ENCODE data around the gene KRT39. TPM values are rescaled to one million over a fixed set of nuclear protein-coding genes. Genes with fewer than 3 reads are reported as not detected.
"Not testable (repeated sequence)": the region's sequence is repeated elsewhere in the genome, so short reads cannot be mapped to it uniquely, and the experiment has no call there.

Gene KRT39
- polyA plus RNA-seq, 1 donor from 2014 or later: not detected

GRCh38 chr17:40937384-40937819 lies 29.3 kb downstream of the KRT39 start, which contains the start of gene KRT23:
KRT23 (minus strand) TSS chr17:40937646; CDS start chr17:40936603, 1,043 bp downstream.
- no peaks in the 10 kb centered on the region for H3K36me3 Mint-ChIP-seq
- no peaks in the 10 kb centered on the region for H3K9me3 Mint-ChIP-seq
- no peak within 1 kb of the TSS for H3K4me3 Mint-ChIP-seq
- peaks cover 0 to 1% (median 0%) of the 10 kb centered on the region in 3 donors for H3K4me1 Mint-ChIP-seq
- H3K27ac Mint-ChIP-seq: no peak within 1 kb of the TSS
- H3K27me3 Mint-ChIP-seq: peaks cover 15% of the 10 kb centered on the region

DNA sequence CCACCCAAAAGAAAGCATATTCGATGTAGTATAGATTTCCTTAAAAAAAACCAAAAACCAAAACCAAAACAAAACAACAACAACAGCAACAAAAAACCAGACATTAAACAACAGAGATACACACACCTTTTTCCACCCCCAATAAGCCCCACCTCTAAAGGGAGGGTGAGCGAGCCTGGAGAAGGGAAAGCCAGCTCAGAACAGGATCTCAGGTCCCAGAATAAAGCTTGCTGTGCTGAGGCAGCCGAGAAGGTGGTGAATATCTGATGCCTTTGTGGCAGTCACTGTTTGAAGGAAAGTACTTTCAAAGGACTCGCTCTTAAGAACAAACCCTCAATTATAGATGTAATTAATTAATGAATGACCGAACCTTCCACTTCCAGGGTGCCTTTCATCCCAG lies 29.8 kb downstream of the KRT39 start:
- no peak overlapping the region for H3K4me3 Mint-ChIP-seq
- peaks cover 0 to 1% (median 0%) of the 10 kb centered on the region in 3 donors for H3K4me1 Mint-ChIP-seq
- H3K27me3 Mint-ChIP-seq: peaks cover 15% of the 10 kb centered on the region
- H3K9me3 Mint-ChIP-seq: no peaks in the 10 kb centered on the region
- no peak overlapping the region for H3K27ac Mint-ChIP-seq
- H3K36me3 Mint-ChIP-seq: no peaks in the 10 kb centered on the region

DNA sequence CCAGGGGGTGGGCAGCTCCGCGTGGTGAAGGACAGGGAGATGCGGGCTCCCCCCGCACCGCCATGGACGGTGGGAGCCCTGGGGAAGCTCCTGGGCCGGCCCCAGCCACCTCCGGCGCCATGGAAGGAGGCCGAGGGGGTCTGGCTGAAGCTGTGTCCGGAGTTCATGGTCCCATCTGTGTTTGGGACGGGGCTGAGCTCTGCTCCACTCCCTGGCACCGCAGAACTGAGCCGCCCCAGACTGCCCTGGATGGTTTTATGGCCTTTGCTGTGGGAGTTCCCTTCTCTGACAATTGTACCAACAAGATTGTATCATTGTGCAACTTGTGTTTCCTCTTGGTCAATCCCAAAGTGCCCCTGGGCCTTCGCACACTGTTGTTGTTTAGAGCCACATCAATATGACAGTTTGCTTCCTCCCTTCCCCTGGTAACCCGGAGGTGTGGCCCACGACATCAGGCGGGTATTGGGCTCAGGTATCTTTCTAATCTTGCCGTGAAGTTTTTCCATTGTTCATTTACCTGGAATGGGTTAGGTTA lies 30.2 kb downstream of the KRT39 start:
- Mint-ChIP-seq H3K4me3 (no peak overlapping the region), H3K4me1 (peaks cover 0 to 1% (median 0%) of the 10 kb centered on the region in 3 donors), H3K36me3 (no peaks in the 10 kb centered on the region), H3K27me3 (peaks cover 15% of the 10 kb centered on the region), H3K9me3 (no peaks in the 10 kb centered on the region), H3K27ac (no peak overlapping the region)

- Mint-ChIP-seq H3K27ac (no peak overlapping the region), H3K27me3 (peaks cover 15% of the 10 kb centered on the region), H3K9me3 (peaks cover 0 to 3% (median 0%) of the 10 kb centered on the region in 3 donors), H3K4me3 (no peak overlapping the region), H3K4me1 (peaks cover 0 to 1% (median 0%) of the 10 kb centered on the region in 3 donors), H3K36me3 (no peaks in the 10 kb centered on the region)
These were observed 31.1 kb downstream of the KRT39 start for GRCh38 chr17:40935624-40936023.

DNA sequence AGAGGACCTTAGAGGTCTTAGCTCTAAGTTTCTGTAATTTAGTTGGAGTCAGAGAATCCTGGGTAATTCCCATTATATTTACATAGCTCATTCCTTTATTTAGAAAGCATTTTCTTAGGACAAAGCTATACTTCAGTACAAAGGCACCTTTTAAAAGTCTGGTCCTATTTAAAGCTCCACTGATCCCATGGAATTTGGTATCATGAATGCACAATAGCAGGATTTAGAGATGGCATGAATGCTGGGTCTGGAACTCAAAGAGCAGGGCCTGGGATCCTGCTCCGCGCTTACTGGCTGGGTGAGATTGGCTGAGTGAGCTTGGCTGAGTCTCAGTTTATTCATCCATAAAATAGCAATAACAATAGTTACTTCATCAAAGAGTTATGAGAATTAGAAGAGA lies 34.1 kb downstream of the KRT39 start:
- peaks cover 0 to 1% (median 0%) of the 10 kb centered on the region in 3 donors for H3K4me1 Mint-ChIP-seq
- H3K9me3 Mint-ChIP-seq: peaks cover 0 to 3% (median 0%) of the 10 kb centered on the region in 3 donors
- H3K4me3 Mint-ChIP-seq: no peak overlapping the region
- no peak overlapping the region for H3K27ac Mint-ChIP-seq
- peaks cover 12% of the 10 kb centered on the region for H3K27me3 Mint-ChIP-seq
- H3K36me3 Mint-ChIP-seq: no peaks in the 10 kb centered on the region

DNA sequence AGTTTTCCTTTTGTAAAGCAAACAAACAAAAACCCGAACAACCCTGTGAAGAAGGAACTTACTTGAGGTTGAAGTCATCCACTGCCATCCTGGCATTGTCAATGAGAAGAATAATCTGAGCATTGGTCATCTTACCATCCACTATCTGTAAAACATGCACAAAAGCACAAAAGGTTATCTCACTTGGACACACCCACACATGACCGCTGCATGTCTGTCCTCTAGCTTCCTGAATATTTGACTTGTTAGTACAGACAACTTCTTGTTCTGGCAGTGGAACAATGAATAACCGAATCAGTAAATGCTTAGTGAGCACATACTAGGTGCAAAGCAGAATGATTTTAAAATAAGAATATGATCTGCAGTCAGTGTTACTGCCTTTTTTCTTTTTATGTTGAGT lies 35.4 kb downstream of the KRT39 start:
- Mint-ChIP-seq H3K36me3 (no peaks in the 10 kb centered on the region), H3K4me3 (no peak overlapping the region), H3K4me1 (no peaks in the 10 kb centered on the region), H3K9me3 (peaks cover 0 to 3% (median 0%) of the 10 kb centered on the region in 3 donors), H3K27ac (no peak overlapping the region), H3K27me3 (peaks cover 11% of the 10 kb centered on the region)

DNA sequence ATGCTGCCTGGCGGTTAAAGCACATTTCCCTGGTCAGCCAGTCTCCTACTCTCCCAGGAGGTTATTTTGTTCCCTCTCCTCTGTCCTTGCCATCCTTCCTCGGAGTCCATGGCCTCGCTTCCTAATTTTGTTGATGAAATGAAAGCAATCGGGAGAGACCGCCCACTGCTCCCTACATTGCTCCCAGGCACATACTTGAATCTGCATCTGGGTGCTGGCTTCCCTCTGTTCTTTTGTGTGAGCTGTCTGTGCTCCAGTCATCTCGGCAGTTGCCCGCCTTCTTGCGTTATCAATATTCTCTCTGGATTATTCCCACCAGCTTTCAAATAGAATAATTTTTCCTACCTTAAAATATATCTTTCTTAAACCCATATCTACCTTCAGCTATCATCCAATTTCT lies 40.4 kb downstream of the KRT39 start:
- Mint-ChIP-seq H3K36me3 (no peaks in the 10 kb centered on the region), H3K27ac (no peak overlapping the region), H3K27me3 (peaks cover 9% of the 10 kb centered on the region), H3K9me3 (peaks cover 0 to 2% (median 0%) of the 10 kb centered on the region in 3 donors), H3K4me1 (no peaks in the 10 kb centered on the region), H3K4me3 (no peak overlapping the region)

DNA sequence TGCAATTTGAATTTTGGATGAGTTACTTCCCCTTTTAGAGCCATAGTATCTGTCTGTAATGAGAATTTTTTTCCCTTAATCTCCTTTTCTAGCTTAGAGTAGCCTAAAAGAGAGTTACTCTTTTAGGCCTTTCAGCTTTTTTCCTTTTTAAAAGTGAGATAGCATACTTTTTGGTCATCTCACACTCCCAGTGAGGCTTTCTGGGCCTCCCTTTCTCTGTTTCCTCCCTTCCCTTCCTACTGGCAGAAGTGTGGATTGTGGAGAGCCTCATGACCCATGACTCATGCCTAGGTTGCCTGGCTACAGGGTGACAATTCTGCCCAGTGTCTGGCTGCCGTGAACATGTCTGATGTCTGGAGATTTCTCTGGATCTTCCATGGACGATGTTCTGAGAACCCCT lies 44.5 kb downstream of the KRT39 start:
- Mint-ChIP-seq H3K4me3 (no peak overlapping the region), H3K4me1 (no peaks in the 10 kb centered on the region), H3K27me3 (peaks cover 9% of the 10 kb centered on the region), H3K36me3 (no peaks in the 10 kb centered on the region), H3K9me3 (no peaks in the 10 kb centered on the region), H3K27ac (no peak overlapping the region)

DNA sequence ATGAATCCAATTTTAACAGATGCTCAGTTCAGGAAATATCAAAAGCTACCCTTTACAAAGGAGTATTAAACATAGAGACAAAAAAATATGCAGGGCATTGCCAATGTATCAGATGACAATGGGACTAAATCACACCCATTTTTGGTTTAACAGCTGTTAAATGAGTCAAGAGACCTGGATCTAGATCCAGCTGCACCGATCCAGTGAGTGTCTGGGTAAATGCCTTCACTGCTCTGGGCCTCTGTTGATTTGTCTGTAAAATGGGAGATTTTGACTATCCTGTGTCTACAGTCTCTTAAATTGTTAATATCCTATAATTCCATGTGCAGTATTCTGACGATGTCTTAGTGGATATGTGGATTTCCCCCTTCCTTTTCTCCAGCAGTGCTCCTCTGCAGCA lies 45.7 kb downstream of the KRT39 start:
- Mint-ChIP-seq H3K9me3 (no peaks in the 10 kb centered on the region), H3K27ac (peak overlapping the region in 1 of 3 donors; percentile 24), H3K4me3 (no peak overlapping the region), H3K27me3 (peaks cover 6% of the 10 kb centered on the region), H3K36me3 (no peaks in the 10 kb centered on the region), H3K4me1 (peaks cover 0 to under 1% (median 0%) of the 10 kb centered on the region in 3 donors)

DNA sequence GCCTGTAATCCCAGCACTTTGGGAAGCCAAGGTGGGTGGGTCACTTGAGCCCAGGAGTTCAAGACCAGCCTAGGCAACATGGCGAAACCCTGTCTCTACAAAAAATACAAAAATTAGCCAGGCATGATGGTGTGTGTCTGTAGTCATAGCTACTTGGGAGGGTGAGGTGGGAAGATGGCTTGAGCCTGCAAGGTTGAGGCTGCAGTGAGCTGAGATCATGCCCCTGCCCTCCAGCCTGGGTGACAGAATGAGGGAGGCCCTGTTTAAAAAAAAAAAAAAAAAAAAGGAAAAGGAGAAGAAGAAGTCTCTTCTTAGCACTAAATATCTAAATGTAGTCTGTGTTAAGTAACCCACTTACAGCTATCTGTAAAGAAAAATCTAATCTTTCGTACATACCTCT lies 49.6 kb downstream of the KRT39 start:
- H3K4me1 Mint-ChIP-seq, H3K27me3 Mint-ChIP-seq, H3K4me3 Mint-ChIP-seq, H3K27ac Mint-ChIP-seq, H3K36me3 Mint-ChIP-seq, H3K9me3 Mint-ChIP-seq: not testable (repeated sequence)

GRCh38 chr17:40916366-40916765 lies 50.4 kb downstream of the KRT39 start:
- Mint-ChIP-seq H3K27ac (no peak overlapping the region), H3K4me3 (no peak overlapping the region), H3K27me3 (peaks cover 5% of the 10 kb centered on the region), H3K9me3 (no peaks in the 10 kb centered on the region), H3K4me1 (peaks cover 3 to 10% (median 4%) of the 10 kb centered on the region in 3 donors), H3K36me3 (peaks cover 2% of the 10 kb centered on the region)

DNA sequence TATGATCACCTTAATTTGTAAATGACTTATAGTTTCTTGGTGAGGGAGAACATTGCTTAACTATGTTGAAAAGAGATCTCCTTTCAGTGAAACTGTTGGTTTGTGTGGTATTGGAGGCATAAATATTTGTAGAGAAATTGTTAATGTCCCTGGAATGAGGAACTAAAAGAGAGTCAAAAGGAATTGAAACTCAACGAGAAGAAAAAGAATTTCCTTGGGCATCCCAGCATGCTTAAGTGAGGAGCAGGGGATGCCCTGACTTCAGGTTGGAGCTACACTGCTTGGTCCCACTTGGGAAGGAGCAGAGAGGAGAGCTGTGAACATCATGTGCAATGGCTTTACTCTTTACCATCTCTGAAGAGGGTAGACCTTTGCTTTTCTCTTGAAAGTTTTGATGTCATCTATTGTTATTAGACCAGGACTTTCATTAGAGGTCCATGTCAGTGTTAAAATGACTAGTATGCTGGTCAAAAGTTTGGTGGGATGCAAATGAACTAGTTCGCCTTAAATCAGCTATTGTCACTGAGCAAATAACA lies 51.0 kb downstream of the KRT39 start:
- peaks cover 3 to 10% (median 4%) of the 10 kb centered on the region in 3 donors for H3K4me1 Mint-ChIP-seq
- H3K27ac Mint-ChIP-seq: no peak overlapping the region
- peaks cover 5% of the 10 kb centered on the region for H3K27me3 Mint-ChIP-seq
- H3K4me3 Mint-ChIP-seq: peak overlapping the region in 1 of 4 donors; percentile 7
- H3K9me3 Mint-ChIP-seq: no peaks in the 10 kb centered on the region
- peaks cover 2% of the 10 kb centered on the region for H3K36me3 Mint-ChIP-seq

DNA sequence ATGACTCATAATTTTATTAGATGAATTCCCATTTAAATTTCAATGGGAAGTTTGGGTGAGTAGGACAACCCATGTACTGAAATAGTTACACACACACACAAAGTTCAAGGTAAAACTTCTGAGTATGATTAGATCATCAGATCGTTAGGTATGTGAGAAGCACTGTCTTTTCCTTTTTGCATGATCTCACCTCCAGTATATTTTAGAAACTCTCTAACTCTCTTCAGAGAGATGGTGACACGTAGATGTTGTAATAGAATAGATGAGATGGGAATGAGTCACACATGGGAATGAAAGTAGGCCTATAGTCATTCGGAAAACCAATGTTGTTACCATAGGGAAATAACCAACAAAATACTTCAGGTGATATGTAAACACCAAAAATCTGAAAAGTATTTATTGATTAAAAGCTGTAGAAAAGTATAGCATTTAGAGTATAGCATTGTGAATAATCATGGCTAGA lies 51.5 kb downstream of the KRT39 start:
- Mint-ChIP-seq H3K36me3 (peaks cover 2% of the 10 kb centered on the region), H3K27ac (no peak overlapping the region), H3K4me3 (no peak overlapping the region), H3K4me1 (peaks cover 3 to 10% (median 4%) of the 10 kb centered on the region in 3 donors), H3K27me3 (peaks cover 5% of the 10 kb centered on the region), H3K9me3 (no peaks in the 10 kb centered on the region)

DNA sequence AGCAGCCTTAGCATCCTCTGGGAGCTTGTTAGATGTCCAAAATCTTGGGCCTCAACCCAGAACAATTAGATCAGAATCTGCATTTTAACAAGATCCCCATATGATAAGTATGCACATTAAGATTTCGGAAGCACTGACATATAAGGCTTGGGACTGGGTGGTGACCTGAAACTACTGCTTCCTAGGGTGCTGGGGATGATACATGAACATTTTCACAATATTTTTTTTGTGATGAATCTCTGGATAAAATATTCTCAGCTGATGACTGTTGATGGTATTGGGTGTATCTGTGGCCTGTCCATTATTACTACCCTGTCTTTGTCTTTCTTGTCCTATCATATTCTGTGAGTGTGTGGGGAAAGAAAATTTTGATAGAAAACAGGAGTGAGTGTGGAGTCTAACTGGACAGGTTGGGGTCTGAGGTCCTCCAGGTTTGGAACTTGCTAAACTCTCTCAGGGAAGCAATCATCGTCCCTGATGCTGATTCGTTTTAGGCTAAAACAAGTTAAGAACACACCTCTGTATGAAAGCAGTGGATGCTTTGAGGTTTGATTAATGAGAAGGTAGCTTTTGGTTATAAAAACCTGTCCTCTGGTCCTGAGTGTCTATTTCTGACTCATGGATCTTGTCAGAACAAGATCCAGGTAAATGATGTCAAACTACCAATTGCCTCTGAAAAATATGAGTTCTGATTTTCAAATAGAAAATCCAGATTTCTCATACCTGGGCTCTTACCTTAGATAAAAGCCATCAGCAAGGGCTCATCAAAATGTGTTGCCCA lies 52.5 kb downstream of the KRT39 start:
- Mint-ChIP-seq H3K27me3 (peaks cover 5% of the 10 kb centered on the region), H3K4me3 (no peak overlapping the region), H3K9me3 (no peaks in the 10 kb centered on the region), H3K4me1 (peaks cover 3 to 10% (median 4%) of the 10 kb centered on the region in 3 donors), H3K27ac (no peak overlapping the region), H3K36me3 (peaks cover 2% of the 10 kb centered on the region)

GRCh38 chr17:40912486-40913210 lies 54.1 kb downstream of the KRT39 start:
- Mint-ChIP-seq H3K27me3 (peaks cover 12% of the 10 kb centered on the region), H3K27ac (no peak overlapping the region), H3K4me1 (peaks cover 3 to 10% (median 4%) of the 10 kb centered on the region in 3 donors)

More at GRCh38 chr17:40912486-40913210, 54.1 kb downstream of the KRT39 start:
- Mint-ChIP-seq H3K4me3 (no peak overlapping the region), H3K36me3 (peaks cover 2% of the 10 kb centered on the region), H3K9me3 (no peaks in the 10 kb centered on the region)

All from IgD-negative memory B cell (primary cell).